Muscle layer of duodenum (tissue), 2 donors: ENCODE data around the gene CSAD.
"Not testable (repeated sequence)": the region's sequence is repeated elsewhere in the genome, so short reads cannot be mapped to it uniquely, and the experiment has no call there.

Source experiments
- H3K27ac ChIP-seq: one replicate; pipeline ENCODE4 v1.7.0; 2013; ENCODE audit warnings: mild to moderate bottlenecking, low read length
- H3K27me3 ChIP-seq: one replicate; pipeline ENCODE4 v1.7.0; 2013; ENCODE audit warnings: low read depth, mild to moderate bottlenecking, control low read depth, low read length
- H3K36me3 ChIP-seq, 2 donors: one replicate each; pipeline ENCODE4 v1.7.0; 2013; ENCODE audit warnings: low read length in 2 of 2, control low read depth in 1 of 2, mild to moderate bottlenecking in 1 of 2; ENCODE audit not compliant: insufficient read depth in 2 of 2, control insufficient read depth in 1 of 2
- H3K4me1 ChIP-seq, 2 donors: one replicate each; pipeline ENCODE4 v1.7.0; 2013; ENCODE audit warnings: low read length in 2 of 2, mild to moderate bottlenecking in 2 of 2, control low read depth in 1 of 2, moderate library complexity in 1 of 2; ENCODE audit not compliant: insufficient read depth in 2 of 2, control insufficient read depth in 1 of 2
- H3K4me3 ChIP-seq, 2 donors: one replicate each; pipeline ENCODE4 v1.7.0; 2013; ENCODE audit warnings: low read length in 2 of 2, low read depth in 1 of 2, mild to moderate bottlenecking in 1 of 2
- H3K9me3 ChIP-seq, 2 donors: one replicate each; pipeline ENCODE4 v1.7.0; 2013; ENCODE audit warnings: low read length in 2 of 2, control low read depth in 1 of 2, mild to moderate bottlenecking in 1 of 2; ENCODE audit not compliant: control insufficient read depth in 1 of 2
- donor health status: healthy.

Gene CSAD

DNA sequence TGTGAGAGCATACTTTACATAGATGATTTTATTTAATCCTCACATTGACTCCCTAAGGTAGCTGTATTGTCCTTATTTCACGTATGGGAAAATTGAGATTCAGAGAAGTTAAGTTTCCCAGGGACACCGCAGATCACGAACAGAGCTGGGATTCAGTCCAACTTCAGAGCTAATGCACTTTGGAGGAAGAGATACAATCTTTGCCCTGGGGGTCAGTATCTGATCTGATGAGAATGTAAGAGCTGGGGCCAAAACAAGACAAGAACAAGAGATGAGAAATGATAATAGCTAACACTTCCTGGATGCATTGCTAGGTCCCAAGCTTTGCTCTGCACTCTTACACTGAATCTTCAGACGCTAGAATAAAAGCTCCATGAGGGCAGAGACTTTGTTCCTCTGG lies 6.0 kb upstream of the CSAD start:
- Histone ChIP-seq H3K4me3 (no peak overlapping the region), H3K9me3 (no peaks in the 10 kb centered on the region), H3K27me3 (no peaks in the 10 kb centered on the region), H3K4me1 (peaks cover 19 to 31% of the 10 kb centered on the region in 2 donors), H3K36me3 (peaks cover 51 to 67% of the 10 kb centered on the region in 2 donors), H3K27ac (no peak overlapping the region)

DNA sequence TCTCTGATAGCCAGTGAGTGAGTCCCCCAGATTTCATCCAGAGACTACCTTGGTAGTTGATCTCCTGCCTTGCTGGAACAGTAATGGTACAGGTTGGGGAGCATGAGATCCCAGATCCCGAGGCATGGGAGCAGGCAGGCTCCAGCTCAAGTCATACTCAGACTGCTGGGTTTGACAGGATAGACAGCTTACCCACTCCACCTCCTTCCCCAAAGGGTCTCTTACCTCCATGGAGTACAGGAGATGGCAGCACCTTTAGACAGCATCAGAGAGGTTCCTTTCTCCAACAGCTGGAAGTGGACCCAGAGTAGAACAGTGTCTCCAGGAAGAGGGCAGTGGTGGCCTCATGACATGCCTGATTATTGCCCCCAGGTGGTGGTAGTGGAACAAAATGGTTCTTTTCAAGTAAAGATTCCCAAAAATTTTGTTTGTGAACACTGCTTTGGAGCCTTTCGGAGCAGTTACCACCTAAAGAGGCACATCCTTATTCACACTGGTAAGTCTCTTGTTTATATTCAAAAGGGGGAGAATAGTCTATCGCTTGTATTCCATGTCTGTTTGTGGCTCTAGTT lies 4.9 kb upstream of the CSAD start:
- no peaks in the 10 kb centered on the region for H3K27me3 ChIP-seq
- no peaks in the 10 kb centered on the region for H3K9me3 ChIP-seq
- peaks cover 51 to 60% of the 10 kb centered on the region in 2 donors for H3K36me3 ChIP-seq
- no peak overlapping the region for H3K27ac ChIP-seq
- peaks cover 21 to 38% of the 10 kb centered on the region in 2 donors for H3K4me1 ChIP-seq
- H3K4me3 ChIP-seq, result no peak overlapping the region

DNA sequence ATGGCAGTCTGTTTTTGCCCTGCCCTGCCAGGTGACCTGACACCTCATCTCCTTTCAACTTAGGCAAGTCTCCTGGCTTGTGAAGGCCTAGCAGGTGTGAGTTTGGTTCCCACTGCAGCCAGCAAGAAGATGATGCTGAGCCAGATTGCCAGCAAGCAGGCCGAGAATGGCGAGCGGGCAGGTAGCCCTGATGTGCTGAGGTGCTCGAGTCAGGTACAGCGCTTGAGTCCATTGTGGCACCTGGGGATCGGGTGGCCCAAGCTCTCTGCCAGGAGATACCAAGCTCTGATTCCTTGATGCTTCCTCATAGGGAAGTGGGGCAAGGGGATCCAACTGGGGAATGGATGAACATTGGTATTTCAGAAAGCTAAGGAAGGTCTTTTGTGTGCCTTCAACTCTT lies 4.1 kb upstream of the CSAD start:
- Histone ChIP-seq H3K27me3 (no peaks in the 10 kb centered on the region), H3K4me3 (no peak overlapping the region), H3K36me3 (peaks cover 51 to 60% of the 10 kb centered on the region in 2 donors), H3K27ac (no peak overlapping the region), H3K4me1 (peaks cover 21 to 34% of the 10 kb centered on the region in 2 donors), H3K9me3 (no peaks in the 10 kb centered on the region)

DNA sequence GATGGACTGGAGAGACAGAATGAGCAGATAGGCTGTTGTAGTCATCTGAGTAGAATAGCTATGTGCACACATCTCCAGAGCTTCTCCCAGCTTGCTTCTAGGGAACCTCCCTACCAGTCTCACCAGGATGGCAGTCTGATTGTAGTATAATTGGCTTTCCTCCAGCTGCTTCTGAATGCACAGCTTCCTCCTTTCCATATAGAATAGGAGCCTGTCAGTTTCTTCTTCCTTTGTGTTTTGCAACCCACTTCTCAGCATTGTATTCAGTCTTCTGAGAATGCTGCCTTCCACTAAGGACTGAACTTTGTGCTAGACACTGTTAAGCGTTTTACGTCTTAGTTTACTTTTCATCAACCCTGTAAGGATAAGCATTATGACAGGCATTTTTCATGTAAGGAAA lies 2.2 kb upstream of the CSAD start:
- Histone ChIP-seq H3K36me3 (peaks cover 47 to 49% of the 10 kb centered on the region in 2 donors), H3K4me1 (peaks cover 21 to 41% of the 10 kb centered on the region in 2 donors), H3K9me3 (no peaks in the 10 kb centered on the region), H3K27ac (no peak overlapping the region), H3K27me3 (no peaks in the 10 kb centered on the region), H3K4me3 (peak overlapping the region; percentile 77 to 86)

DNA sequence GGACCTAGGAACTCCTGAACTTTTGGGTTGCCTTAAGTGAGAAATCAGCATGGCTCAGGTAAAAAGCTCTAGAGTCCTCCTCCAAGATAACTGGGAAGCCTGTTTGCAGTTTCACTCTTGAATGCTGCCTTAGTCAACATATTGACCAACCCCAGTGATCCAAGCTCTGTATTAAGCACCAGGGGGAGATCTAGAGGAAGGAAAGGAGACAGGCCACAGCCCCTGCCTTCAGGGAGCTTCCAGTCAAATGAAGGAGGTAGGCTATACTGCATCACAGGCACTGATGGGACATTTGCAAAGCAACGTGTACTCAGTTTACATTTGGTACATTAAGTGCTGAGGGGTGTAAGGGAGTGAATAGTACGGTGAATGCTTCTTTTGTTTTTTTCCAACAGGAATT lies 1.2 kb upstream of the CSAD start:
- Histone ChIP-seq H3K36me3 (peaks cover 38 to 40% of the 10 kb centered on the region in 2 donors), H3K27me3 (no peaks in the 10 kb centered on the region), H3K9me3 (no peaks in the 10 kb centered on the region), H3K4me3 (peak overlapping the region; percentile 77 to 86), H3K4me1 (peaks cover 21 to 41% of the 10 kb centered on the region in 2 donors), H3K27ac (peak overlapping the region; percentile 80)

DNA sequence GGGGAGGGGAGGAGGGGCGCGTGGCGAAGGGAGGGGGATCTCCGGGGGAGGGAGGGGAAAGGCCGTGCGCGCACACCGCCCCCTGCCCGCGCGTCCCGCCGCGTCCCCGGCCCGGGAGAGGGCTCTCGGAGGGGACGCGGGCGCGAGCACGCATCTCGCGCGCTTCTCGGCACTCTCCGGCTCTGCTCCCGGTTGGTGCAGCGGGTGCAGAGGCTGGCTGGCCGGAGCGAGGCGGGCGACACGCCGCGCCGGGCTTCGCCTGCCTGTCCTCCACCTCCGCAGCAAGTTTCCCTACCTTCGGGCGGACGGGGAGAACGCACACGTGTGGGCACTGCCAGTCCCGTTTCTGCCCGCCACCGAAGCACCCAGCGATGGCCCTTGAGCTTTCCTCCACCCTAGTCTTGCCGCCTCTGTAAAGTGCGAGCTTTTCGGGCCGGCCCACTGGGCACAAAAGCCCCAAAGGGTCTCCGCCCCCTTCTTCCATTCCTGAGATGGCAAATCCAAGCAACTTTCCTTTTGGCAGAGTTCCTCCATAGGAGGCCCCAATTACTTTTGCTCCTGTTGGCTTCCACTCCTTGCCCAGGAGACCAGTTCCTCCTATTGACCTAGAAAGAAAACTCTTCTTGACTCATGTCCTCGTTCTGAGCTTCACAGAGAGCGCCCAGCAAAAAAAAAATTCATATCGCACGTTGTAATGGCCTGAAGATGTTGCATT lies 363 bp upstream of the CSAD start:
- Histone ChIP-seq H3K4me1 (peaks cover 21 to 41% of the 10 kb centered on the region in 2 donors), H3K9me3 (no peaks in the 10 kb centered on the region), H3K4me3 (peak overlapping the region; percentile 77 to 86), H3K27me3 (no peaks in the 10 kb centered on the region), H3K36me3 (peaks cover 29 to 31% of the 10 kb centered on the region in 2 donors), H3K27ac (peak overlapping the region; percentile 80)

DNA sequence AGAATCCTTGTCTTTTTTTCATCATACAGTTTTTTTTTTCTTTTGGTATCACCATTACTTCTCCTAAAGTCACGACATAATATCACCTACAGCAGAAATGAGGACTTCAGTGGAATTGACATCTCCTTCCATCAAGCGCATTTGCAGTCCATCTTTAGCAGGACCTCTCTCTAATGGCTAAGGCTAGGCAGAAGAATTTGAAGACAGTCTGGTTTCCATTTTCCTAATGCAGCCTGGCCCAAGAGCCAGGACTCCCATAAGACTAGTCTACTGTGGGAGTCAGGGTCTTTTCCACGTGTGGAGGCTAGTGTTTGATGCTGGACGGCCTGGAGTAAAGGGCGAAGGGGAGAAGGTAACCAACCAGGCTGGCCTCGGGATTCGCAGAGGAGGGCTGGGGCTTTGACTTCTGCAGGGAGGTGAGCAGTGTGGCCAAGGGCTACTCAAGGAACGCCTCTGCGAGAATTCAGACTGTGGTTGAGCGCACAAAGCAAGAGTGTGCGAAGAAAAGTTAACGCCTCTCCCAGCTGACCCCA lies 972 bp downstream of the CSAD start:
- H3K36me3 ChIP-seq, result peaks cover 16 to 18% of the 10 kb centered on the region in 2 donors
- H3K27ac ChIP-seq, result peak overlapping the region; percentile 80
- peaks cover 21 to 41% of the 10 kb centered on the region in 2 donors for H3K4me1 ChIP-seq
- no peaks in the 10 kb centered on the region for H3K27me3 ChIP-seq
- H3K9me3 ChIP-seq, result no peaks in the 10 kb centered on the region
- peak overlapping the region; percentile 59 to 86 for H3K4me3 ChIP-seq

DNA sequence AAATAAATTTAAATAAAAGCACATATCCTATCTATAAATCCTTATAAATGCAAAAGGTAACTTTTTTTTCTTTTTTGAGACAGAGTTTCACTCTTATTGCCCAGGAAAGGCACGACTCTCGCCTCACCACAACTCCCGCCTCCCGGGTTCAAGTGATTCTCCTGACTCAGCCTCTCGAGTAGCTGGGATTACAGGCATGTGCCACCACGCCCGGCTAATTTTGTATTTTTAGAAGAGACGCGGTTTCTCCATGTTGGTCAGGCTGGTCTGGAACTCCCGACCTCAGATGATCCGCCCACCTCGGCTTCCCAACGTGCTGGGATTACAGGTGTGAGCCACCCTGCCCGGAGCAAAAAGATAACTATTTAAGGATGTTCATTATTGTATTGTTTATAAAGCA lies 1.9 kb downstream of the CSAD start:
- Histone ChIP-seq H3K36me3 (peaks cover 6 to 14% of the 10 kb centered on the region in 2 donors), H3K4me1 (peaks cover 21 to 36% of the 10 kb centered on the region in 2 donors)
- H3K4me3 ChIP-seq, H3K27ac ChIP-seq, H3K9me3 ChIP-seq, H3K27me3 ChIP-seq: not testable (repeated sequence)

DNA sequence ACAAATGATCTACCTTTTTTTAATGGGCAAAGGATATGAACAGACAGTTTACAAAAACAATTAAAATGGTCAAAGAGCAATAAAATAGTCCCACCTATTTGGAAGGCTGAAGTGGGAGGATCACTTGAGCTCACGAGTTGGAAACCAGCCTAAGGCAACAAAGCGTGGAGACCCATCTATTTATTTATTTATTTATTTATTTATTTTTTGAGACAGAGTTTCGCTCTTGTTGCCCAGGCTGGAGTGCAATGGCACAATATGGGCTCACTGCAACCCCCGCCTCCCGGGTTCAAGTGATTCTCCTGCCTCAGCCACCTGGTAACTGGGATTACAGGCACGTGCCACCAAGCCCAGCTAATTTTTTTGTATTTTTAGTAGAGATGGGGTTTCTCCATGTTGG lies 3.3 kb downstream of the CSAD start:
- H3K27ac ChIP-seq, H3K36me3 ChIP-seq, H3K4me3 ChIP-seq, H3K27me3 ChIP-seq, H3K9me3 ChIP-seq: not testable (repeated sequence)
- H3K4me1 ChIP-seq, result peaks cover 9 to 23% of the 10 kb centered on the region in 2 donors

DNA sequence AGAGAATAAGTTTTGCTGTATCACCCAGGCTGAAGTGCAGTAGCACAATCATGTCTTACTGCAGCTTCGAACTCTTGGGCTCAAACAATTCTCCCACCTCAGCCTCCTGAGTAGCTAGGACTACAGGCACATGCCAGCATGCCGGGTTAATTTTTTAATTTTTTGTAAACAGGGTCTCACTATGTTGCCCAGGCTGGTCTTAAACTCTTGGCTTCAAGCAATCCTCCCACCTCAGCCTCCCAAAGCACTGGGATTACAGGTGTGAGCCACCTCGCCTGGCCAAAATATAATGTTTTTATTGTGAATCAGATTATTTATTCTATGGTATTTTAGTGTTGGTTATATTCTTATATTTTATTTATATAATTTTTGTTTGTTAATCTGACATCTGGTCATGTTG lies 4.0 kb downstream of the CSAD start:
- Histone ChIP-seq H3K27me3 (no peaks in the 10 kb centered on the region), H3K27ac (no peak overlapping the region), H3K4me3 (no peak overlapping the region), H3K4me1 (peaks cover 2 to 16% of the 10 kb centered on the region in 2 donors), H3K9me3 (no peaks in the 10 kb centered on the region), H3K36me3 (peaks cover under 1 to 10% of the 10 kb centered on the region in 2 donors)

DNA sequence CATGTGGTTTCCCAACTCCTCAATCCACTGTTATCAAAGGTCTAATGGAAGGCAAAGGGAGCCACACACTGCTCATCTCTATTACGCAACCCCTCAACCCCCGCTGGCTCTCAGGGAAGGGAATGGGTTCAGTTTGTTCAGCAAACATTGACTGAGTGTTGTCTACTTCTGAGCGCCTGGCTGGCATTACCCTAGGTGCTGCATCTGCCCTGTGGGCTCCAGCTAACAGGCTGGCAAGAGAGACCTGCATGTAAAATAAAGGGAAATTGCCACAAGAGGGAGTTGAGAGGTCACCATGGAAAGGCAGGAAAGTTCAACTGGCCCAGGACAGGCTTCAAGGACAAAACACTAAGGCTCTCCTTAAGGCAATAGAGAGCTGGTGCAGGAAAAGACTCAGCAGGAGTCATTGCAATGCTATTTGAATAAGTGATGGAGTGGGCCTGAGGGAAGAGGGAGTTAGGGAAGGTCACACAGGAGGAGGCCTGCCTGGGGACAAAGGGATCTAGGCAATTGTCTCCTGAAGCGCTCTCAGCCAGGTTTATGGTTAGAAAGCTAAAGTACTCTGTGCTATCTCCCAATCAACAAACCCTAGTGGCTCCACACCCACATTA lies 5.7 kb downstream of the CSAD start:
- Histone ChIP-seq H3K36me3 (peaks cover 4 to 20% of the 10 kb centered on the region in 2 donors), H3K27ac (no peak overlapping the region), H3K9me3 (no peaks in the 10 kb centered on the region), H3K4me1 (peaks cover 0 to 9% of the 10 kb centered on the region in 2 donors), H3K4me3 (no peak overlapping the region), H3K27me3 (no peaks in the 10 kb centered on the region)
